ENCODE measurements around the gene WDR37. TPM values are rescaled to one million over a fixed set of nuclear protein-coding genes. Genes with fewer than 3 reads are reported as not detected.
"Not testable (repeated sequence)": the region's sequence is repeated elsewhere in the genome, so short reads cannot be mapped to it uniquely, and the experiment has no call there.

The WDR37 gene, protein sequence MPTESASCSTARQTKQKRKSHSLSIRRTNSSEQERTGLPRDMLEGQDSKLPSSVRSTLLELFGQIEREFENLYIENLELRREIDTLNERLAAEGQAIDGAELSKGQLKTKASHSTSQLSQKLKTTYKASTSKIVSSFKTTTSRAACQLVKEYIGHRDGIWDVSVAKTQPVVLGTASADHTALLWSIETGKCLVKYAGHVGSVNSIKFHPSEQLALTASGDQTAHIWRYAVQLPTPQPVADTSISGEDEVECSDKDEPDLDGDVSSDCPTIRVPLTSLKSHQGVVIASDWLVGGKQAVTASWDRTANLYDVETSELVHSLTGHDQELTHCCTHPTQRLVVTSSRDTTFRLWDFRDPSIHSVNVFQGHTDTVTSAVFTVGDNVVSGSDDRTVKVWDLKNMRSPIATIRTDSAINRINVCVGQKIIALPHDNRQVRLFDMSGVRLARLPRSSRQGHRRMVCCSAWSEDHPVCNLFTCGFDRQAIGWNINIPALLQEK
- total RNA-seq (2014; rRNA removed; shearing (Covaris generic)) (12.8 and 16.5 TPM in 2 replicates), polyA plus RNA-seq (2016; fragmentation: Nextera tagmentation; extraction: Ambion mirVana) (11.5 and 13.7 TPM in 2 replicates)

DNA sequence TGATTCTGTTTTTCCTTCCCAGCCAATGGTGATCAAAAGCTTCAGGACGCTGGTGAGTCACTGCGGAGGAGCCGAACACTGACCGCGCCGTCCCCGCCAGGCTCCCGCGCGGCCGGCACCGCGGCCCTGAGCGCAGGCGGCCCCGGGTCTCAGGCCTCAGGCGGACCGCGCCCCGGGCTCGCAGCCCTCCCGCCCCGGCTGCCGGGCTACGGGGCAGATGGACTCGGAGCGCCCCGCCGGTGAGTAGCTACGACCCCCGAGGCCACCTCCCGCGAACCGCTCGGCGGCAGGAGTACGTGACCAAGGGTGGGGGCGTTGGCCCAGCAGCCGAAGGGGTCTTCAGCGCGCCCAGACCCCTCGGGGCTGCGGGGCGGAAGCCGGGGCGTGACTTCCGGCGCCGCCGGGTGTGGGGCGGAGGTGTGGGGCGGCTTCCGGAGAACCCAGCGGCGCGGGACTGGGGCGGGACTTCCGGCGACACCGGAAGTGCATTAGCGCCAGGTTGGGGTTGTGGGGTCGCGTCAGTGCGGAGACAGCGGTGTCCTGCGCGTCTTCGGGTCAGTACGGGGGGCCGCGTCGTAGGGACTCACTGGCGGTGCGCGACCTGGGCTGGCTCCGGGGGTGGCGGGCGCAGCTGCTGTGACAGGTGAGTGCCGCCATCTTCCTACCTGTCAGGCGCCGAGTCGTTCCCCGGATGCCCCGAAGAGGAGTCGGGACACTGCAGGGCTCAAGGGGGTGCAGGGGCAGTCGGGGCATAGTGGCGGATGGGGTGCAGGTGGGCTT lies at the start of gene WDR37:
WDR37 (plus strand) TSS at position 60 of the 780 bp plus-strand sequence. CDS start 15,771 bp downstream, outside the sequence.
- Histone ChIP-seq H3K27me3 (replicated peaks; ENCODE audit: insufficient read depth) (no peaks in the 10 kb centered on the region), H3K9ac (peak within 1 kb of the TSS; percentile 96), H3F3A (ENCODE audit: insufficient read depth) (peaks cover under 1% of the 10 kb centered on the region; the same call in 1 of the 2 replicates), H3K79me2 (ENCODE audit: insufficient read depth) (peaks cover 94% of the 10 kb centered on the region), H4K20me1 (ENCODE audit: insufficient read depth) (peaks cover 5% of the 10 kb centered on the region; the same call in 1 of the 2 replicates), H2AFZ (peak within 1 kb of the TSS; percentile 82), H3K9me3 (ENCODE audit: low read depth) (no peaks in the 10 kb centered on the region), H3K27ac (peak within 1 kb of the TSS; percentile 97), H3K4me1 (ENCODE audit: insufficient read depth) (peaks cover 27% of the 10 kb centered on the region), H3K9me2 (ENCODE audit: insufficient read depth) (no peaks in the 10 kb centered on the region), H3K4me3 (peak within 1 kb of the TSS; percentile 83), H3K36me3 (ENCODE audit: low read depth) (0 out of 2 replicates have a peak, but pooled peaks cover under 1% of the 10 kb centered on the region), H3K4me2 (ENCODE audit: unreplicated experiment) (peak within 1 kb of the TSS; percentile 93)
- in situ Hi-C loops (cut with MboI) = no loop called here
- TF ChIP-seq EZH2phosphoT487 (IDR thresholded peaks at IDR 0.05; ENCODE audit: insufficient read depth, low read depth) = no peak
- TF ChIP-seq EZH2 (IDR thresholded peaks at IDR 0.05; ENCODE audit: insufficient read depth, poor library complexity, severe bottlenecking) = no peak
- 0% methylated on average over 32 to 82 of the region's 87 CpGs for WGBS, 2 experiments (ENCODE audit: low coverage in 1 of 2, low lambda C conversion rate in 2 of 2, missing lambda C conversion rate in 2 of 2)
- DNase-seq = peak; percentile 97

DNA sequence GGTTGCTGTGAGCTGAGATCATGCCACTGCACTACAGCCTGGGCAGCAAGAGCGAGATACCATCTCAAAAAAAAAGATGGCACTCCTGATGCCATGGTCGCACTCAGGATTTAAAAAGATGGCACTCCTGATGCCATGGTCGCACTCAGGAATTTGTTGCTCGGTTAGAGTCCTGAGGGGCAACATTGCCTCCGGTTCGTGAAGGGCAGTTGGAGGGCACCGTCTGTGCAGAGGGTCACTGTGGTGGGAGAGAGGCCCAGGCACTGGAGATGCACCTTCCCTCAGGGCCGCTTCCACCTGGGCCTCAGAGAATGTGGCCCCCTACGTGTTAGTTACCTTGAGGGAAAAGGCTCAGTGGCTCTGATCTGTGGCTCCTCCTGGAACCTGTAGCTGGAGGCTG lies 49.6 kb upstream of the WDR37 start:
- H3K9me2 ChIP-seq (ENCODE audit: insufficient read depth) = no peaks in the 10 kb centered on the region
- H3K4me2 ChIP-seq (ENCODE audit: unreplicated experiment) = no peak overlapping the region
- H3K27me3 ChIP-seq (replicated peaks; ENCODE audit: insufficient read depth) = no peaks in the 10 kb centered on the region
- DNase-seq = no peak
- no peak overlapping the region for H3K27ac ChIP-seq
- in situ Hi-C loops (cut with MboI) = no loop called here
- H3F3A ChIP-seq (ENCODE audit: insufficient read depth) = peaks cover 7% of the 10 kb centered on the region; the same call in 1 of the 2 replicates
- peaks cover 81% of the 10 kb centered on the region for H3K79me2 ChIP-seq (ENCODE audit: insufficient read depth)
- H4K20me1 ChIP-seq (ENCODE audit: insufficient read depth) = no peaks in the 10 kb centered on the region
- no peaks in the 10 kb centered on the region for H3K9me3 ChIP-seq (ENCODE audit: low read depth)
- no peaks in the 10 kb centered on the region for H3K4me1 ChIP-seq (ENCODE audit: insufficient read depth)
- no peak overlapping the region for H3K4me3 ChIP-seq
- no peak for TF ChIP-seq EZH2phosphoT487 (IDR thresholded peaks at IDR 0.05; ENCODE audit: insufficient read depth, low read depth)
- no peak for TF ChIP-seq EZH2 (IDR thresholded peaks at IDR 0.05; ENCODE audit: insufficient read depth, poor library complexity, severe bottlenecking)
- WGBS, 2 experiments (ENCODE audit: low coverage in 1 of 2, low lambda C conversion rate in 2 of 2, missing lambda C conversion rate in 2 of 2) = 89 to 92% methylated on average over 9 of the region's 9 CpGs
- no peak overlapping the region for H2AFZ ChIP-seq
- H3K36me3 ChIP-seq (ENCODE audit: low read depth) = peaks cover 68% of the 10 kb centered on the region
- no peak overlapping the region for H3K9ac ChIP-seq

DNA sequence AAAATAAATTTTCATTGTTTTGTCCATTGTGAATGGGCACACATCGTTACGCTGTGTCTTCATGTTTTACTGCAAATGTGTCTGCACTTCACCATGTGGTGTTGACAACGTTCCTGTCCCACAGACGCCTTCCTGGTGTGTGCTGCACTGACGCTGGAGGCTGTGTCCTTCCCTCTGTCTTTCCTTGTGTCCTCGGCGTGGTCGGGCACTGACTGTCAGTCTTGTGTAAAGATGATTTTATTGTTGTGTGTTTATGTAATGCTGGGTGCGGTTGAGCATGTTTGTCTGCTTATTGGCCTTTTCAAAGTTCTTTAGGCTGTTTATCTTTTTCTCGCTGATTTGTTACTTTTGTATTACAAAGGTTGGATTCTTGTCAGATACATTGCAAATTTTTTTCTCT lies 48.6 kb upstream of the WDR37 start:
- 84 to 88% methylated on average over 10 of the region's 10 CpGs for WGBS, 2 experiments (ENCODE audit: low coverage in 1 of 2, low lambda C conversion rate in 2 of 2, missing lambda C conversion rate in 2 of 2)
- Histone ChIP-seq H3K4me2 (ENCODE audit: unreplicated experiment) (no peak overlapping the region), H3K4me1 (ENCODE audit: insufficient read depth) (no peaks in the 10 kb centered on the region)

DNA sequence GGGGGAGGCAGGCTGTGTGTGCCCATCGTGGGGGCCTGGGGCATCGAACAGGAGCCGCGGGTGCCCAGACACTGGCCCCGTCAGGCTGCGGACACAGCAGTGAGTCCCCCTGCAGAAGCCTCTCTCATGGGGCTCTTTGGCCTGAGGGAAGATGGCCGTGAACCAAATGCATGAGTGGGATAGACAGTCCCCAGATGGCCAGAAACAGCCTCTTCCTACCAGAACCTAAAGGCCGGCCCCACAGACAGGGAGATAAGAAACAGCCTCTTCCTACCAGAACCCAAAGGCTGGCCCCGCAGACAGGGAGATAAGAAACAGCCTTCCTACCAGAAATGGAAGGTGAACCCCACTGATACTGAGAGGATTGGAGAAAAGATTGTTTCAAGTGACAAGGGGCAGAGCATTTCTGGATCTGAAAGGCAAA lies 47.1 kb upstream of the WDR37 start:
- Histone ChIP-seq H3K36me3 (ENCODE audit: low read depth) (peaks cover 69% of the 10 kb centered on the region), H2AFZ (no peak overlapping the region), H3K27ac (no peak overlapping the region), H3K79me2 (ENCODE audit: insufficient read depth) (peaks cover 65% of the 10 kb centered on the region), H3K4me3 (no peak overlapping the region), H3K9me3 (ENCODE audit: low read depth) (no peaks in the 10 kb centered on the region), H3K9ac (no peak overlapping the region), H3K27me3 (replicated peaks; ENCODE audit: insufficient read depth) (no peaks in the 10 kb centered on the region), H3F3A (ENCODE audit: insufficient read depth) (peaks cover 3% of the 10 kb centered on the region; the same call in 1 of the 2 replicates), H3K4me2 (ENCODE audit: unreplicated experiment) (no peak overlapping the region), H3K4me1 (ENCODE audit: insufficient read depth) (no peaks in the 10 kb centered on the region), H4K20me1 (ENCODE audit: insufficient read depth) (no peaks in the 10 kb centered on the region), H3K9me2 (ENCODE audit: insufficient read depth) (no peaks in the 10 kb centered on the region)
- WGBS, 2 experiments (ENCODE audit: low coverage in 1 of 2, low lambda C conversion rate in 2 of 2, missing lambda C conversion rate in 2 of 2) = 94 to 95% methylated on average over 9 of the region's 9 CpGs
- no peak for TF ChIP-seq EZH2 (IDR thresholded peaks at IDR 0.05; ENCODE audit: insufficient read depth, poor library complexity, severe bottlenecking)
- TF ChIP-seq EZH2phosphoT487 (IDR thresholded peaks at IDR 0.05; ENCODE audit: insufficient read depth, low read depth) = no peak
- in situ Hi-C loops (cut with MboI) = no loop called here
- no peak for DNase-seq

More for the DNA sequence above, 48.6 kb upstream of the WDR37 start:
- Histone ChIP-seq H3F3A (ENCODE audit: insufficient read depth) (peaks cover 6% of the 10 kb centered on the region; the same call in 1 of the 2 replicates), H2AFZ (no peak overlapping the region), H3K79me2 (ENCODE audit: insufficient read depth) (peaks cover 72% of the 10 kb centered on the region), H3K36me3 (ENCODE audit: low read depth) (peaks cover 67% of the 10 kb centered on the region), H3K9ac (no peak overlapping the region), H3K9me3 (ENCODE audit: low read depth) (no peaks in the 10 kb centered on the region), H3K4me3 (no peak overlapping the region), H4K20me1 (ENCODE audit: insufficient read depth) (no peaks in the 10 kb centered on the region), H3K27ac (no peak overlapping the region), H3K9me2 (ENCODE audit: insufficient read depth) (no peaks in the 10 kb centered on the region), H3K27me3 (replicated peaks; ENCODE audit: insufficient read depth) (no peaks in the 10 kb centered on the region)
- in situ Hi-C loops (cut with MboI) = no loop called here
- DNase-seq = no peak
- no peak for TF ChIP-seq EZH2phosphoT487 (IDR thresholded peaks at IDR 0.05; ENCODE audit: insufficient read depth, low read depth)
- TF ChIP-seq EZH2 (IDR thresholded peaks at IDR 0.05; ENCODE audit: insufficient read depth, poor library complexity, severe bottlenecking) = no peak

DNA sequence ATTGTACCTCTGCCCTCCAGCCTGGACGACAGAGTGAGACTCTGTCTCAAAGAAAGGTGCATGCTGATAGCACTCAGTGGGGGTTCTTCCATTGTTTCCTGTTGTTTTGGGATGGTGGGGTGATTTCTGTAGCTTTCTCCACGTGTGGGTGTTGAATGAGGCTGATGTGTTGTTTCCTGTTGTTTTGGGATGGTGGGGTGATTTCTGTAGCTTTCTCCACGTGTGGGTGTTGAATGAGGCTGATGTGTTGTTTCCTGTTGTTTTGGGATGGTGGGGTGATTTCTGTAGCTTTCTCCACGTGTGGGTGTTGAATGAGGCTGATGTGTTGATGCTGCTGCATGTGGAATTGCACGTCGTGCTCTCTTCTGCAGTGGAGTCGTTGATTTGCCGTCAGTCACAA lies 46.2 kb upstream of the WDR37 start:
- H3K4me3 ChIP-seq; H3K9me2 ChIP-seq (ENCODE audit: insufficient read depth); H3K9ac ChIP-seq; H2AFZ ChIP-seq; in situ Hi-C loops (cut with MboI); DNase-seq; H3K27ac ChIP-seq; H3K9me3 ChIP-seq (ENCODE audit: low read depth); H3K4me1 ChIP-seq (ENCODE audit: insufficient read depth); H3F3A ChIP-seq (ENCODE audit: insufficient read depth); H4K20me1 ChIP-seq (ENCODE audit: insufficient read depth); H3K4me2 ChIP-seq (ENCODE audit: unreplicated experiment); H3K27me3 ChIP-seq (replicated peaks; ENCODE audit: insufficient read depth): not testable (repeated sequence)
- WGBS, 2 experiments (ENCODE audit: low coverage in 1 of 2, low lambda C conversion rate in 2 of 2, missing lambda C conversion rate in 2 of 2) = 66 to 72% methylated on average over 7 to 8 of the region's 8 CpGs
- Histone ChIP-seq H3K36me3 (ENCODE audit: low read depth) (peaks cover 78% of the 10 kb centered on the region), H3K79me2 (ENCODE audit: insufficient read depth) (peaks cover 56% of the 10 kb centered on the region)

All from GM23248 (cell line).